NB4 (cell line): ENCODE results near the gene VPREB3.

Source experiments
- DNase-seq: peaks from one replicate; pipeline ENCODE4 v3.0.0; 2010; ENCODE audit warnings: low read depth
- H3K4me3 ChIP-seq: one replicate; pipeline ENCODE4 v1.5.1; 2011; ENCODE audit warnings: mild to moderate bottlenecking, low read depth, low read length, moderate library complexity
- MYC ChIP-seq: IDR thresholded peaks from 2 replicates; pipeline ENCODE4 v1.6.1; 2011; ENCODE audit warnings: low read depth, low read length
- POLR2A ChIP-seq: IDR thresholded peaks from 2 replicates; pipeline ENCODE4 v1.6.1; 2011; ENCODE audit warnings: mild to moderate bottlenecking; ENCODE audit not compliant: insufficient read length; ENCODE audit errors: extremely low read depth
- TF ChIP-seq, protein P1 (sequence below): IDR thresholded peaks from 2 replicates; pipeline ENCODE4 v1.6.1; 2011; ENCODE audit warnings: low read depth, low read length
- TF ChIP-seq, protein P2 (sequence below): IDR thresholded peaks from one replicate; pipeline ENCODE4 v1.5.1; 2012; ENCODE audit warnings: low read depth, low read length

Gene VPREB3

DNA sequence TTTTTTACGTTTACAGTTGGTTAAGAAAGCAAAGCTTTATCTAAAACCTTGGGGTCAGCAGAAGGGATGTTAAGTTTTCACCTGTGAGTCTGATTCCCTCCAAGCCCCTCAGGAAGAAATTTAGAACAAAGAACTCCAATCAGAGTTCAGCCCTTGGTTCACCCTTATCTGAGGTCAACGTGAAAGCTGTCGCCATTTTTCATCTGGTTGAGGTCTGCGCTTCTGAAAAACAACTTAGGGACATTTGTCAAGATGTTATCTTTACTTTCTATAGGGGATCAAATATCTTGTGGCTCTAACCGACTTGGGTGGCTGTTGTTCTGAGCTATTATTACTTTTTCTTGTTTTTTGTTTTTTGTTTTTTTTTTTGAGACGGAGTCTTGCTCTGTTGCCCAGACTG lies 33.4 kb downstream of the VPREB3 start:
- TF ChIP-seq MYC (no peak), POLR2A (no peak)
- TF ChIP-seq, protein P1, sequence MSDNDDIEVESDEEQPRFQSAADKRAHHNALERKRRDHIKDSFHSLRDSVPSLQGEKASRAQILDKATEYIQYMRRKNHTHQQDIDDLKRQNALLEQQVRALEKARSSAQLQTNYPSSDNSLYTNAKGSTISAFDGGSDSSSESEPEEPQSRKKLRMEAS: no peak
- TF ChIP-seq, protein P2, sequence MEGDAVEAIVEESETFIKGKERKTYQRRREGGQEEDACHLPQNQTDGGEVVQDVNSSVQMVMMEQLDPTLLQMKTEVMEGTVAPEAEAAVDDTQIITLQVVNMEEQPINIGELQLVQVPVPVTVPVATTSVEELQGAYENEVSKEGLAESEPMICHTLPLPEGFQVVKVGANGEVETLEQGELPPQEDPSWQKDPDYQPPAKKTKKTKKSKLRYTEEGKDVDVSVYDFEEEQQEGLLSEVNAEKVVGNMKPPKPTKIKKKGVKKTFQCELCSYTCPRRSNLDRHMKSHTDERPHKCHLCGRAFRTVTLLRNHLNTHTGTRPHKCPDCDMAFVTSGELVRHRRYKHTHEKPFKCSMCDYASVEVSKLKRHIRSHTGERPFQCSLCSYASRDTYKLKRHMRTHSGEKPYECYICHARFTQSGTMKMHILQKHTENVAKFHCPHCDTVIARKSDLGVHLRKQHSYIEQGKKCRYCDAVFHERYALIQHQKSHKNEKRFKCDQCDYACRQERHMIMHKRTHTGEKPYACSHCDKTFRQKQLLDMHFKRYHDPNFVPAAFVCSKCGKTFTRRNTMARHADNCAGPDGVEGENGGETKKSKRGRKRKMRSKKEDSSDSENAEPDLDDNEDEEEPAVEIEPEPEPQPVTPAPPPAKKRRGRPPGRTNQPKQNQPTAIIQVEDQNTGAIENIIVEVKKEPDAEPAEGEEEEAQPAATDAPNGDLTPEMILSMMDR: no peak
- no peak overlapping the region for H3K4me3 ChIP-seq
- no peak for DNase-seq

DNA sequence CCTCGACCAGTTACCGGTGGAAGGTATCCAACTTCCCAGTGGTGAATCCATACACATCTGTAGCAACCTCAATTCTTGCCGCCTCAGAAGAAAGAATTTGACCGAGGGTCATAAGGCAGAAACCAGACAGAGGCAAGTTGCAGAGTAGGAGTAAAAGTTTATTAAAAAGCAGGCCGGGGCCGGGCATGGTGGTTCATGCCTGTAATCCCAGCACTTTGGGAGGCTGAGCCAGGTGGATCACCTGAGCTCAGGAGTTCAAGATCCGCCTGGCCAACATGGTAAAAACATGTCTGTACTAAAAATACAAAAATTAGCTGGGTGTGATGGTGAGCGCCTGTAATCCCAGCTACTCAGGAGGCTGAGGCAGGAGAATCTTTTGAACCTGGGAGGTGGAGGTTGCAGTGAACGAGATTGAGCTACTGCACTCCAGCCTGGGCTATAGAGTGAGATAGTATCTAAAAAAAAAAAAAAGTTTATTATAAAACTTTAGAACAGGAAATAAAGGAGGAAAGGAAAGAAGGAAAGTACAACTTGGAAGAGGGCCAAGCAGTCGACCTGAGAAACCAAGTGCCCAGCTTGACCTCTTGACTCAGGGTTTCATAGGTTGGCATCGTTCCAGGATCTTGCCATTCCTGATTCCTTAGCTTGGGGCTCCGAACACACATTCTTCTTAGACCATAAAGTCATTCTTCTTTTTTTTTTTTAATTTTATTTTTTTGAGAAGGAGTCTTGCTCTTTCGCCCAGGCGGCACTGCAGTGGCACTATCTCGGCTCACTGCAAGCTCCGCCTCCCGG lies 35.7 kb downstream of the VPREB3 start:
- TF ChIP-seq, protein P2: no peak
- TF ChIP-seq MYC (no peak), POLR2A (no peak)
- no peak overlapping the region for H3K4me3 ChIP-seq
- DNase-seq: no peak

DNA sequence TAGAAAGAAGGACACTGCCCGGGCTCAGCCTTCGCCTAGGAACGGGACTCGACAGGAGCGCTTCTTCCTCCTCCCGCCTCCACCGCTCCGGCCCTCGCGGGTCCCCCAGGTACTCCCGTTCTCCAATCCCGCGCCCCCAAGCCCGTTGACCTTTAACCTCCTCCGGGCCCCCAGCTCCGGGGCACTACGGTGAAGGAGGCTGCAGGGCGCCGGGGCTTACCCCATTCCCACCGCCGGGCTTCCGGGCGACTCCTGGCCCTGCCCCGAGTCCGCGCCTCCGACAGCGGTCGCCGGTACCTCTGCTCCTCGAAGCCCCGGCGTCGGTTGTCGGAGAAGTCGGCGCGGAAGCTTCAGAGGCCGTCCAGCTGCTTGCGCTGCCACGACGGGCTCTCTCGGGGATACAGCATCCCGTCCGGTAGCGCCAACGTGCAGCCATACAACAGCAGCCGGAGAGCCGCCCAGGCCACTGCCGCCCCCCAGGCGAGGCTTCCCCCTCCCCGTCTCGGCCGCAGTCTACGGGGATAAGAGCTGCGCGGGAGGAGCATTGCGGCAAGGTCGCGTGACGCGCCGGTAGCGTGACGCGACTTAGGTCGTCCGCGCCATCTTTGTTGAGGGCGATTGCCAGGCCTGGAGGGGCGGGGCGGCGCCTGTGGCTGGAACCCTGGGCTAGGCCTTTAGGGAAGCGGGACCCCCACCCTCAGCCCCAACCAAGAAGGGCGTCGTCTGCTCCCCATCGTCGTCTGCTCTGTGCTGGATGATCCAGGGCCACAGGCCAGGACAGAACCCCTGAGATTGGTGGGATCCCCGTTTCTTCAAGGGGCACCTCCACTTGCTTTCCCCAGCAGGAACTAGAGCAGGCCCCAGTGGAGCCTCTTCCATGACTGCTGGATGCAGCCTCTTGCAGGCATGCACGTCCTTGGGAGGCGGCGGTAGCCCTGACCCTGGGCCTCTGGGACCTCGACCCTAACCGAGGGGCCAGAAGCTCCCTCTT lies 37.1 kb downstream of the VPREB3 start:
- peak overlapping the region; percentile 72 for H3K4me3 ChIP-seq
- peak; percentile 93 for DNase-seq
- TF ChIP-seq, protein P2: no peak
- peak; percentile 67 for TF ChIP-seq POLR2A
- TF ChIP-seq, protein P1: peak; percentile 30; the same call in 1 of the 2 replicates
- TF ChIP-seq MYC: no peak

DNA sequence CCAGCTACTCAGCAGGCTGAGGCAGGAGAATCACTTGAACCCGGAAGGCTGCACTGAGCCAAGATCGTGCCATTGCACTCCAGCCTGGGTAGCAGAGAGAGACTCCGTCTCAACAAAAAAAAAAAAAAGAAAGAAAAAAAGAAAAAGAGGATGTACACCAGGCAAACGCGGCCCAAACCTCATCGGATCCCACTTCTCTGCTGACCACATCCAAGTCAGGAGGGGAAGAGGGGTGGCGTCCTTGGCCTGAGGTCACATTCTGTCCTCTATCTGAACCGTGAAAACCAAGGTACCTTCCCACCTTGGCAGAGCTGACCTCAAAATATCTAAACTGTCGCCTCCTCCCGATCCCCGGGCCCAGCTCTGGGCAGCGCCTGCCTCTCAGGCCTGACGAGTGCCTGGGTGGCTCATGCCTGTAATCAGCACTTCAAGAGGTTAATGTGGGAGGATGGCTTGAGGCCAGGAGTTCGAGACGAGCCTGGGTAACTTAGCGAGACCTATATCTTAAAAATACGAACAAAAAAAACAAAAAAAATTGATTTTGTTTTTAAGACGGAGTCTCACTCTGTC lies 38.3 kb downstream of the VPREB3 start:
- H3K4me3 ChIP-seq: peak overlapping the region; percentile 72
- DNase-seq: no peak
- no peak for TF ChIP-seq POLR2A
- TF ChIP-seq, protein P2: no peak
- TF ChIP-seq, protein P1: no peak
- TF ChIP-seq MYC: no peak

DNA sequence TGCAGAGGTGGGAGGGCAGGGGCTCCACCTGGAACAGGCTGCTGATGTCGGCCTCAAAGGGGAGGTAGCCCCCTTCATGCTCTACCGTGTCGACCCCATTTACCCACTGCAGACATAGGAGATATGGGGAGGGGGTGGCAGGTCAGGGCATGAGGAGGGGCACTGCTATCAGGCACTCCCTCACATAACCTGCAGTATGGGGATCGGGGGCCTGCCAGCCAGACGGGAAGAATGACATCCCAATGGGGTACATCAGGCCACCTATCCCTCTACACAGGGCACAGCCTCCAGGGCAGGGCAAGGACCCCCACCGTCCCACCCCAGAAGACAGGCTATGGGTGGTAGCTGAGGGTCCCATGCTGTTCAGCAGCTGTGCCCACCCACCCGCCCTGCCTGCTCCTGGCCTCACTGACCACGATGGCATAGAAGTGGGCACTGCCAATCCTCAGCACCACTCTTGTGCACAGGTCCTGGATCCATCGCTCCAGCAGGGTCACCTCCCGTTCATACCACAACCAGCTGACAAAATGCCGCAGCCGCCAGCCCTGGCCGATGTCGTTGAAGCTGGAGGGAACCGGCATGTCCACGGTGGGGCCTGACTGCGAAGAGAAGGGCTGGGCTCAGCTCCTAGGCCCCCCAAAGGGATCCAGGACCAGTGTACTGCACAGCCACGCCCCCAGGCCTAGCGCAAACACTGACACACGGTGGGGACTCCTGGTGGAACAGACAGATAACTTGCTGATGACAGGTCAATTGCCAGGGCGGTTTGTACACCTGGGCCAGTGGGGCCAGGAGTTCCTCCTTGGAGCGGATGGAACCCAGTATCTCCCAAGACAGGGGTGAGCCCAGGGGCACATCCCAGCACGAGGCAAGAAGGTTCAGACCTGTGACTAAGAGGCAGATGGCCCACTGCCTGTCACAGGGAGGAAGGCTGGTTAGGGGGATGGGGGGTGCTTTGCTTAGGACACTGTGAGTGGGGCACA lies 39.3 kb downstream of the VPREB3 start:
- H3K4me3 ChIP-seq: no peak overlapping the region
- no peak for DNase-seq
- TF ChIP-seq, protein P2: no peak
